CD4-positive, alpha-beta T cell treated with Interferon gamma for 1 hour (primary cell): ENCODE data around the gene NKX2-1.
"Not testable (repeated sequence)": the region's sequence is repeated elsewhere in the genome, so short reads cannot be mapped to it uniquely, and the experiment has no call there.

ENCODE experiments used
- DNase-seq: peaks from one replicate; pipeline ENCODE4 v3.0.0-alpha.2; 2020

Gene NKX2-1

GRCh38 chr14:36519431-36520321, at the start of gene NKX2-1:
Gene NKX2-1, minus strand, starts transcription at chr14:36520232. Its CDS starts 103 bp downstream, at chr14:36520129.
- DNase-seq: no peak

- no peak for DNase-seq
Observed at GRCh38 chr14:36556811-36557433, 36.9 kb upstream of the NKX2-1 start.

- DNase-seq: no peak
Observed at GRCh38 chr14:36555998-36556743, 36.1 kb upstream of the NKX2-1 start.

GRCh38 chr14:36553656-36554260, 33.7 kb upstream of the NKX2-1 start:
- DNase-seq: no peak

- no peak for DNase-seq
Observed at GRCh38 chr14:36550899-36551298, 30.9 kb upstream of the NKX2-1 start.

GRCh38 chr14:36544280-36544679, 24.2 kb upstream of the NKX2-1 start:
- DNase-seq: not testable (repeated sequence)

GRCh38 chr14:36538051-36538450, 18.0 kb upstream of the NKX2-1 start:
- no peak for DNase-seq

- DNase-seq: no peak
Observed at GRCh38 chr14:36529062-36529461, 9.0 kb upstream of the NKX2-1 start.

GRCh38 chr14:36525746-36526099, 5.7 kb upstream of the NKX2-1 start:
- DNase-seq: no peak

GRCh38 chr14:36524874-36525745, 5.1 kb upstream of the NKX2-1 start:
- DNase-seq: no peak

- DNase-seq: no peak
Observed at GRCh38 chr14:36524220-36524837, 4.3 kb upstream of the NKX2-1 start.

- DNase-seq: no peak
Observed at GRCh38 chr14:36522972-36523715, 3.1 kb upstream of the NKX2-1 start.

GRCh38 chr14:36522347-36522971, 2.4 kb upstream of the NKX2-1 start:
- no peak for DNase-seq

- no peak for DNase-seq
Observed at GRCh38 chr14:36521598-36522345, 1.7 kb upstream of the NKX2-1 start.

- no peak for DNase-seq
Observed at GRCh38 chr14:36520601-36521525, 831 bp upstream of the NKX2-1 start.

GRCh38 chr14:36518586-36519430, 1.2 kb downstream of the NKX2-1 start:
- DNase-seq: no peak

- no peak for DNase-seq
Observed at GRCh38 chr14:36518031-36518585, 1.9 kb downstream of the NKX2-1 start.
